GM12878 (cell line): ENCODE data around the gene CEACAM8. TPM values are rescaled to one million over a fixed set of nuclear protein-coding genes. Genes with fewer than 3 reads are reported as not detected.

ENCODE experiments used
- ATAC-seq: fragments of 200-7000 bp; cut with Tn5 transposase; 3 replicates; pipeline ENCODE4 v1.9.1; 2020; ENCODE audit warnings: mild to moderate bottlenecking, moderate library complexity
- BruUV-seq: library from RNA; stranded (reverse); fragments of 400-500 nt; replicated peaks from 2 replicates; lab custom pipeline; 2021; lab: Mats Ljungman, UMichigan
- CTCF ChIA-PET: fragments of 300-600 bp; sonication (Branson Sonifier 250); formaldehyde crosslinking; extraction: SDS; loops from one replicate; lab custom pipeline; 2021; ENCODE audit warnings: inconsistent platforms; lab: Yijun Ruan, JAX
- POLR2A ChIA-PET: fragments of 350-600 bp; formaldehyde crosslinking; extraction: SDS; loops from one replicate; lab custom pipeline; 2021; ENCODE audit warnings: inconsistent platforms; lab: Charles Lee
- RAD21 ChIA-PET: fragments of 300-600 bp; sonication (Branson Sonifier 250); formaldehyde crosslinking; loops from one replicate; lab custom pipeline; 2023; ENCODE audit warnings: antibody characterized with exemption; ENCODE audit not compliant: unreplicated experiment; lab: Charles Lee
- SMC1A ChIA-PET: fragments of 300-600 bp; sonication (Branson Sonifier 250); formaldehyde crosslinking; loops from one replicate; lab custom pipeline; 2023; ENCODE audit not compliant: unreplicated experiment, uncharacterized antibody; lab: Charles Lee
- DNase-seq: peaks from one replicate; pipeline ENCODE4 v3.0.0-alpha.2; 2011; ENCODE audit warnings: low read depth, low spot score
- FAIRE-seq: peaks from 3 replicates; lab custom pipeline; 2011; peaks lifted over from hg19 to GRCh38; lab: Jason Lieb, UNC
- H2AFZ ChIP-seq: 2 replicates; pipeline ENCODE4 v1.6.0; 2011; ENCODE audit warnings: low read depth, low read length, control low read depth; ENCODE audit not compliant: control insufficient read depth
- H3K27ac ChIP-seq: 2 replicates; pipeline ENCODE4 v1.5.1; 2011; ENCODE audit warnings: control low read depth; ENCODE audit not compliant: control insufficient read depth, insufficient read depth
- H3K27me3 ChIP-seq, 2 experiments: replicated peaks in 1 of 2; 2 replicates each; pipeline versions ENCODE4 v1.6.0 to v1.6.1; 2011; ENCODE audit warnings: low read length in 1 of 2; ENCODE audit not compliant: control insufficient read depth in 2 of 2, insufficient read depth in 2 of 2
- H3K36me3 ChIP-seq, 2 experiments: 2 replicates each; pipeline ENCODE4 v1.5.1; 2011; ENCODE audit warnings: low read length in 1 of 2; ENCODE audit not compliant: control insufficient read depth in 2 of 2, insufficient read depth in 2 of 2
- H3K4me1 ChIP-seq: 2 replicates; pipeline ENCODE4 v1.6.1; 2011; ENCODE audit warnings: mild to moderate bottlenecking, low read length, moderate library complexity, mixed read lengths; ENCODE audit not compliant: control insufficient read depth, insufficient read depth
- H3K4me2 ChIP-seq: 2 replicates; pipeline ENCODE4 v1.6.0; 2011; ENCODE audit warnings: control low read depth; ENCODE audit not compliant: control insufficient read depth, insufficient read depth
- H3K4me3 ChIP-seq: fragments of 200-600 bp; sonication (generic); 2 replicates; pipeline ENCODE4 v1.5.1; 2016
- H3K79me2 ChIP-seq: 2 replicates; pipeline ENCODE4 v1.6.0; 2011; ENCODE audit warnings: low read length; ENCODE audit not compliant: control insufficient read depth, insufficient read depth
- H3K9ac ChIP-seq: 2 replicates; pipeline ENCODE4 v1.8.0; 2011; ENCODE audit warnings: low read length, control low read depth, mixed read lengths; ENCODE audit not compliant: control insufficient read depth, insufficient read depth
- H3K9me3 ChIP-seq: replicated peaks from 3 replicates; pipeline ENCODE4 v1.5.1; 2011; ENCODE audit warnings: mild to moderate bottlenecking, low read length; ENCODE audit not compliant: control insufficient read depth, insufficient read depth
- H4K20me1 ChIP-seq: 2 replicates; pipeline ENCODE4 v1.6.0; 2011; ENCODE audit not compliant: control insufficient read depth, insufficient read depth
- FOXM1 ChIP-seq: IDR thresholded peaks from 2 replicates; pipeline ENCODE4 v1.6.1; 2012; ENCODE audit warnings: low read depth, mild to moderate bottlenecking, inconsistent platforms, low read length, moderate library complexity
- HDAC6 ChIP-seq: fragments of 200-600 bp; sonication (generic); IDR thresholded peaks from one replicate; pipeline ENCODE4 v1.8.0; 2017; ENCODE audit warnings: antibody characterized with exemption; ENCODE audit not compliant: unreplicated experiment
- JUNB ChIP-seq: IDR thresholded peaks from 2 replicates; pipeline ENCODE4 v1.6.1; 2016; ENCODE audit warnings: antibody characterized with exemption, mild to moderate bottlenecking
- JUND ChIP-seq: IDR thresholded peaks from 2 replicates; pipeline ENCODE4 v1.6.1; 2012; ENCODE audit warnings: low read depth, mild to moderate bottlenecking, low read length, improper control_type of control experiment, moderate library complexity
- MEF2B ChIP-seq: fragments of 450-650 bp; IDR thresholded peaks from 2 replicates; pipeline ENCODE4 v1.6.1; 2018; ENCODE audit warnings: mild to moderate bottlenecking, moderate library complexity; ENCODE audit not compliant: partially characterized antibody, poor library complexity, severe bottlenecking
- NFXL1 ChIP-seq: fragments of 450-650 bp; IDR thresholded peaks from 2 replicates; pipeline ENCODE4 v1.6.1; 2017; ENCODE audit warnings: antibody characterized with exemption, mild to moderate bottlenecking, borderline replicate concordance
- NR2C1 ChIP-seq: fragments of 450-650 bp; IDR thresholded peaks from 2 replicates; pipeline ENCODE4 v1.6.1; 2017; ENCODE audit warnings: antibody characterized with exemption, mild to moderate bottlenecking, moderate library complexity
- PRDM15 ChIP-seq: fragments of 450-650 bp; formaldehyde crosslinking; IDR thresholded peaks from 2 replicates; pipeline ENCODE4 v1.4.0; 2020; ENCODE audit warnings: mild to moderate bottlenecking, moderate library complexity
- TCF12 ChIP-seq: IDR thresholded peaks from 2 replicates; pipeline ENCODE4 v1.6.1; 2011; ENCODE audit warnings: low read depth, mild to moderate bottlenecking, low read length
- WGBS: methylation state at CpG from one replicate; pipeline ENCODE4 v1.1.6; 2016; ENCODE audit warnings: low lambda C conversion rate; ENCODE audit not compliant: insufficient replicate concordance, insufficient coverage; ENCODE audit errors: missing lambda C conversion rate; 5-methylcytosine and 5-hydroxymethylcytosine counted together
- in situ Hi-C: fragments of 300-500 bp; cut with MboI; formaldehyde crosslinking; loops from 9 replicates; pipeline ENCODE4 v1.14.3; 2018; ENCODE audit warnings: mixed read lengths
- intact Hi-C: fragments of 100-400 bp; cut with micrococcal nuclease; formaldehyde crosslinking; loops from one replicate; pipeline ENCODE4 v1.14.2; 2022; ENCODE audit not compliant: unreplicated experiment
- polyA plus RNA-seq, 11 experiments: library from polyadenylated mRNA; depleted of rRNA in 4 of 11; unstranded in 6 of 11; stranded (reverse) in 5 of 11; fragments of >200 nt; fragmentation: Nextera tagmentation in 4 of 11; fragmentation: Illumina TruSeq in 1 of 11; extraction: Ambion mirVana in 4 of 11; extraction: Trizol in 1 of 11; gene quantifications; 1 replicate in 1 of 11; 2 replicates in 10 of 11; pipeline versions ENCODE4 v1.2.1 to v1.2.3, GENCODE V29; 2011 to 2016; ENCODE audit warnings: inconsistent platforms in 2 of 11, missing spikeins in 2 of 11, low read depth in 1 of 11
- total RNA-seq, 4 experiments: library from RNA; depleted of rRNA in 3 of 4; stranded (reverse); fragments of >200 nt in 3 of 4; fragmentation: Illumina TruSeq in 1 of 4; extraction: Trizol in 1 of 4; gene quantifications; 2 replicates each; pipeline versions ENCODE4 v1.2.1 to v1.2.3, GENCODE V29; 2013 to 2021

The CEACAM8 gene
- total and polyA plus RNA-seq, 10 of the 15 experiments (the other 5 are each of a cell fraction or from before 2014, with no cell fraction given) = 0.06 TPM; not detected in 9

- H4K20me1 ChIP-seq = no peaks in the 10 kb centered on the region
- WGBS = 0% methylated on average over 2 of the region's 2 CpGs
- intact Hi-C loops (no loop called here), in situ Hi-C loops (no loop called here)
- ChIA-PET POLR2A (no interaction called here), CTCF (interaction anchor here (1.6 kb wide), 1 partner anchor 20 kb away, joined by 4 read pairs; no protein-coding TSS in a partner anchor), RAD21 (interaction anchor here (0.8 kb wide), 1 partner anchor 110 kb away, joined by 3 read pairs; no protein-coding TSS in a partner anchor), SMC1A (interaction anchor here (0.5 kb wide), 1 partner anchor 11 kb away, joined by 3 read pairs; no protein-coding TSS in a partner anchor)
- H3K4me1 ChIP-seq = no peaks in the 10 kb centered on the region
- no peak overlapping the region for H3K9ac ChIP-seq
- no peak for DNase-seq
- H3K27ac ChIP-seq = no peak overlapping the region
- no peak overlapping the region for H3K4me2 ChIP-seq
- no peak for FAIRE-seq
- no peak for TF ChIP-seq JUNB
- no TSS peak for BruUV-seq
- no peak for ATAC-seq
- no peak overlapping the region for H3K4me3 ChIP-seq
- no peaks in the 10 kb centered on the region for H3K36me3 ChIP-seq
- H3K27me3 ChIP-seq = peaks cover 0 to 3% of the 10 kb centered on the region in 2 experiments; a peak in 1 of 4 replicates
- no peaks in the 10 kb centered on the region for H3K9me3 ChIP-seq
- H3K79me2 ChIP-seq = no peaks in the 10 kb centered on the region
- H2AFZ ChIP-seq = no peak overlapping the region
Measured at GRCh38 chr19:42576241-42576640, 18.5 kb downstream of the CEACAM8 start.

- TF ChIP-seq PRDM15 = no peak
- no peak for TF ChIP-seq NFXL1
- no peak for TF ChIP-seq TCF12
- no peak for TF ChIP-seq NR2C1
- TF ChIP-seq FOXM1 = no peak
- TF ChIP-seq MEF2B = no peak
- TF ChIP-seq HDAC6 = no peak
- TF ChIP-seq JUND = no peak
- H3K9ac ChIP-seq = no peak overlapping the region
- H3K79me2 ChIP-seq = no peaks in the 10 kb centered on the region
- no peaks in the 10 kb centered on the region for H3K36me3 ChIP-seq
- BruUV-seq = no TSS peak
- ATAC-seq = no peak
- H3K9me3 ChIP-seq = no peaks in the 10 kb centered on the region
- no peak overlapping the region for H3K27ac ChIP-seq
- ChIA-PET CTCF (interaction anchor here (0.8 kb wide), 1 partner anchor 17 kb away, joined by 3 read pairs; no protein-coding TSS in a partner anchor), POLR2A (interaction anchor here (0.6 kb wide), 1 partner anchor 89 kb away, joined by 3 read pairs; no protein-coding TSS in a partner anchor), RAD21 (no interaction called here), SMC1A (no interaction called here)
- no peaks in the 10 kb centered on the region for H3K4me1 ChIP-seq
- no peak for DNase-seq
- H2AFZ ChIP-seq = no peak overlapping the region
- H3K4me2 ChIP-seq = no peak overlapping the region
- in situ Hi-C loops (no loop called here), intact Hi-C loops (no loop called here)
- no peaks in the 10 kb centered on the region for H4K20me1 ChIP-seq
- no peak for FAIRE-seq
- peaks cover 0 to 3% of the 10 kb centered on the region in 2 experiments; a peak in 1 of 4 replicates for H3K27me3 ChIP-seq
- 0% methylated on average over 1 of the region's 1 CpG for WGBS
- H3K4me3 ChIP-seq = no peak overlapping the region
Measured at GRCh38 chr19:42573642-42574041, 21.1 kb downstream of the CEACAM8 start.
